HG02678 (cell line): ENCODE data around the gene CYP4F3.
"Not testable (repeated sequence)": the region's sequence is repeated elsewhere in the genome, so short reads cannot be mapped to it uniquely, and the experiment has no call there.

Experiments
- ATAC-seq: cut with Tn5 transposase; IDR thresholded peaks from one replicate; pipeline ENCODE4 v1.9.1; 2021; ENCODE audit warnings: mild to moderate bottlenecking, moderate library complexity; ENCODE audit not compliant: unreplicated experiment

CYP4F3 gene, protein sequence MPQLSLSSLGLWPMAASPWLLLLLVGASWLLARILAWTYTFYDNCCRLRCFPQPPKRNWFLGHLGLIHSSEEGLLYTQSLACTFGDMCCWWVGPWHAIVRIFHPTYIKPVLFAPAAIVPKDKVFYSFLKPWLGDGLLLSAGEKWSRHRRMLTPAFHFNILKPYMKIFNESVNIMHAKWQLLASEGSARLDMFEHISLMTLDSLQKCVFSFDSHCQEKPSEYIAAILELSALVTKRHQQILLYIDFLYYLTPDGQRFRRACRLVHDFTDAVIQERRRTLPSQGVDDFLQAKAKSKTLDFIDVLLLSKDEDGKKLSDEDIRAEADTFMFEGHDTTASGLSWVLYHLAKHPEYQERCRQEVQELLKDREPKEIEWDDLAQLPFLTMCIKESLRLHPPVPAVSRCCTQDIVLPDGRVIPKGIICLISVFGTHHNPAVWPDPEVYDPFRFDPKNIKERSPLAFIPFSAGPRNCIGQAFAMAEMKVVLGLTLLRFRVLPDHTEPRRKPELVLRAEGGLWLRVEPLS

DNA sequence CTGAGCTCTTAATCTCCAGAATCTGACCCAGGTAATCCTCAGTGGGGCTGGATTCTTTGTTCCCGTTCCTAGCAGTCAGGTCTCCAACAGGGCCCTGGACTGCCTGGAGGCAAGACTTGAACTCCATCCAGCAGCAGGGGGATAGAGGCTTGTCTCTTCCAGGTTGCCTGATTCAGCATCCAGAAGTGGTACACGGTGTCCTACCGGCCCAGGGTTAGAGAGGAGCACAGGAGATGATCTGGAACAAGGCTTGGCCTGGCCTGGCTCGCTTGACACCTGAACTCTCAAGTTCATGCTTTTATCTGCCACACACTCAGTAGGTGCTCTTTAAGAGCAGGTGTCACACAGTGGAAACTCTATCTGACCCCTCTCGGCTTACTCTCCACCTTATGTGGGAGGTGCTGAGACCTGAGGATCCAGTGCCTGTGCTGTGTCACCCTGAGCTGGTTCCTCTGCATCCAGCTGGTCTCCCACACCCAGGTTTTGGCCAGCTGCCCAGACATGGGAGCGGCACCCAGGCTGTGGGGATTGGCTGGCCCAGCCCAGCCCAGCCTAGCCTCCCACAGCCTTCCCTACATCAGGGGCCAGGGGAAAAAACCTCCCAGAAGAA, at the start of gene CYP4F3:
Gene CYP4F3, plus strand, starts transcription at position 604 of the 610 bp plus-strand sequence. CDS start 519 bp downstream, outside the sequence.
- ATAC-seq, result no peak

DNA sequence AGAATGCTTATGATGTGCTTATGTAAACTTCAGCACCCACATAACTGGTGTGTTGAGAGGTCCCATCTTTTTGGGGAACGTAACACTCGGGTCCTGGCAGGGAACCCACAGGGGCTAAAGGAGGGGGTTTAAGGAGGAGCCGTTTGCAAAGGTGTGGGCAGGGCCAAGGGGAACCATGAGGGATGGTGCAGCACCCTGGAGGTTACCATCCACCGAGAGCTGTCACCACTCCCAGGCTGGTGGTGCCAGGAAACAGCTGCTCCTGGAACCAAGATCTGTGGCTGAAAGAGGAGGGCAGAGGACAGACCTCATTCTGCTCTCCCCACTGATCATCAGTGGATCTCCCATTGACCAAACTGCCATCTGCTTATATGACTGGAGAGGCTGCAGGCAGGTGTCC, 48.9 kb upstream of the CYP4F3 start:
- no peak for ATAC-seq

DNA sequence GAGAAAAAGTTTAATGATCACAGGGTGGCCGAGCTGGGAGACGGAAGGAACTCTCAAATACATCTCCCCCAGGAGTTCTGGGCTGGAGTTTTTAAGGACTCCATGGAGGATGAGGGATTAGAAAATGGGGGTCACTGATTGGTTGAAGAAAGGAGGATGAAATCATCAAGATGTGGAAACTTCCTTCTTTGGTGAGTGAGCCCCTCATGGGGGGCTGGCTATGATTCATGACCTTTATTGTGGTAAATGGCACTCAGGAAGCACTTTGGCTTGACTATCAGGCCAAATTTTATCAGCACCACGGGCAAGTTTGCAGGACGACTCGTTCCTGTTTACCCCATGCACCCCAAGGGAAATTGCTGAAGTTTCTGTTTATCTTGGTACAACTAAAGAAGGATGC, 48.2 kb upstream of the CYP4F3 start:
- ATAC-seq, result not testable (repeated sequence)

DNA sequence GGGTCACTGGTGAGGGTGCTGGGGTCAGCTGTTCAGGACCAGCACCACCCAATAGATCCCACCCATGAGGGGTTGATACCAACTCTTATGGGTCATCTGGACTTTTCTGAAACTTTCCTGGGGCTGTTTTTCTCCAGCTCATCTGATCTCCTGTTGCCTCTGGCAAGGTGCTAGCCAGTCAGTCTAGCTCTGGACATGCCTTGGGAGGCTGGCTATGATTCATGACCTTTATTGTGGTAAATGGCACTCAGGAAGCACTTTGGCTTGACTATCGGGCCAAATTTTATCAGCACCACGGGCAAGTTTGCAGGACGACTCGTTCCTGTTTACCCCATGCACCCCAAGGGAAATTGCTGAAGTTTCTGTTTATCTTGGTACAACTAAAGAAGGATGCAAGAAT, 46.9 kb upstream of the CYP4F3 start:
- not testable (repeated sequence) for ATAC-seq

DNA sequence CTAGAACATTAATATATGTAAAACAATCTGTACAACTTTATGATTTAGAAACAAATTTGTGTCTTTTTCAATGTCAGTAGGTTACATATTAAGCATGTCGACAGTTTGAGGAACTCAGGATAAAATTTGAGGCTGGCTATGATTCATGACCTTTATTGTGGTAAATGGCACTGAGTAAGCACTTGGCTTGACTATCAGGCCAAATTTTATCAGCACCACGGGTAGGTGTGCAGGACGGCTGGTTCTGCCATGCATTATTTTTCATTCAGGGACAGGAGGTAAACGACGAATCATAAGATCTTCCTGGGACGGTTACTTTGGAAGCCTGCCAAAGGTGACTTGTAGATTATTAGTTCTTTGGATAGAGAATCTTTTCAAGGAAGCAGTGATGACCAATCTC, 45.6 kb upstream of the CYP4F3 start:
- ATAC-seq, result no peak

DNA sequence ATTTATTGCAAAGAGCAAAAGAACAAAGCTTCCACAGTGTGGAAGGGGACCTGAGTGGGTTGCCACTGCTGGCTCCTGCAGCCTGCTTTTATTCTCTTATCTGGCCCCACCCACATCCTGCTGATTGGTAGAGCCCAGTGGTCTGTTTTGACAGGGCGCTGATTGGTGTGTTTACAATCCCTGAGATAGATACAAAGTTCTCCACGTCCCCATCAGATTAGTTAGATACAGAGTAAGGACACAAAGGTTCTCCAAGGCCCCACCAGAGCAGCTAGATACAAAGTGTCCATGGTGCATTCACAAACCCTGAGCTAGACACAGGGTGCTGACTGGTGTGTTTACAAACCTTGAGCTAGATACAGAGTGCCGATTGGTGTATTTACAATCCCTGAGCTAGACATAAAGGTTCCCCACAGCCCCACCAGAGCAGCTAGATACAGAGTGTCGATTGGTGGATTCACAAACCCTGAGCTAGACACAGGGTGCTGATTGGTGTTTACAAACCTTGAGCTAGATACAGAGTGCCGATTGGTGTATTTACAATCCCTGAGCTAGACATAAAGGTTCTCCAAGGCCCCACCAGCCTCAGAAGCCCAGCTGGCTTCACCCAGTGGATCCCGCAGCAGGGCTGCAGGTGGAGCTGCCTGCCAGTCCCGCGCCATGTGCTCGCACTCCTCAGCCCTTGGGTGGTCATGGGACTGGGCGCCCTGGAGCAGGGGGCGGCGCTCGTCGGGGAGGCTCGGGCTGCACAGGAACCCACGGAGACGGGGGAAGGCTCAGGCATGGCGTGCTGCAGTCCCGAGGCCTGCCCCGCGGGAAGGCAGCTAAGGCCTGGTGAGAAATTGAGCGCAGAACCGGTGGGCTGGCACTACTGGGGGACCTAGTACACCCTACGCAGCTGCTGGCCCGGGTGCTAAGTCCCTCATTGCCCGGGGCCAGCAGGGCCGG, 32.4 kb upstream of the CYP4F3 start:
- ATAC-seq, result not testable (repeated sequence)

DNA sequence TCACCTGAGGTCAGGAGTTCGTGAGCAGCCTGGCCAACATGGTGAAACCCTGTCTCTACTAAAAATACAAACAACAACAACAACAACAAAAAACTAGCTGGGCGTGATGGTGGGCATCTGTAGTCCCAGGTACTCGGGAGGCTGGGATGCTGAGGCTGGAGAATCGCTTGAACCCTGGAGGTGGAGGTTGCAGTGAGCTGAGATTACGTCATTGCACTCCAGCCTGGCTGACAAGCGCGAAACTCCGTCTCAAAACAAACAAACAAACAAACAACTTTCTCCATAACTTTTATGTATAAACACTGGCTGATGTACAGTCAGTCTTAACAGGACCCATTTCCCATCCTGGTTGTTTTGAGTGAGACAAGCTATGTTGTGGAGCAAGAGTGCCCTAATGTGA, 31.4 kb upstream of the CYP4F3 start:
- ATAC-seq, result no peak

DNA sequence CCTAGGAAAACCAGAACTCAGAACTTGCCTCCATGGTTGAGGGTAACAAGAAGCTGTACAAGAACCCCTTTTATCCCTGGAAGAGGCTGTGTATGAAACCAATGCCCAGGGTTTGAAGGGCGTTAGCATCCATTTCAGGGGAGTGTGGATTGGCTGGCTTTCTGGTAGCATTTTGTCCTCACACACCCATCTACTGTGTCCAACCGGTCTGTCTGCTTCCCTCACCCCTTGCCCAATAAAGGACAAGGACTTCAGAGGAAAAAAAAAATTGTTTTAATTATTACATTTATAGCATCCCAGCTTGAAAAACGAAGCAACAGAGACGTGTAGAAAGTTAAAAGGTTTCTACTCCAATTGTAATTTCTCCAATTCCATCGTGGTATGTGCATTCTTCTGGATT, 28.4 kb upstream of the CYP4F3 start:
- no peak for ATAC-seq

DNA sequence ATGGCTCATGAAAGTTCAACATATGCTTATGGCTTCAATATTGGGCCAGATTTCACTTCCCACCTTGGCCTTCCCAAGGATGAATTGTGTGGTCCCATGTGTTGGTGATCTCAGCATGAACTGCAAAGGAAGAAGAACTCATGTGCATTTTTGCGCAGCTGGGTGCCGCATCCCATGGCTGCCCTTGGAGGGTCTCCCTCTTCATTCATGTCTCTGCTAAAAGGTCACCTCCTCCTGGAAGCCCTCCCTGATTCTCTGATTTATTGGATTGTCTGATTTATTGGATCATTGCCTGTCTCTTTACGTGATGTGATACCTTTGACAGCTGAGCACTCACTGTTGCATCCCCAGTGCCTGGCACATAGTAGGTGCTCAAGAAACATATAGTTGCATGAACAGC, 27.4 kb upstream of the CYP4F3 start:
- no peak for ATAC-seq

DNA sequence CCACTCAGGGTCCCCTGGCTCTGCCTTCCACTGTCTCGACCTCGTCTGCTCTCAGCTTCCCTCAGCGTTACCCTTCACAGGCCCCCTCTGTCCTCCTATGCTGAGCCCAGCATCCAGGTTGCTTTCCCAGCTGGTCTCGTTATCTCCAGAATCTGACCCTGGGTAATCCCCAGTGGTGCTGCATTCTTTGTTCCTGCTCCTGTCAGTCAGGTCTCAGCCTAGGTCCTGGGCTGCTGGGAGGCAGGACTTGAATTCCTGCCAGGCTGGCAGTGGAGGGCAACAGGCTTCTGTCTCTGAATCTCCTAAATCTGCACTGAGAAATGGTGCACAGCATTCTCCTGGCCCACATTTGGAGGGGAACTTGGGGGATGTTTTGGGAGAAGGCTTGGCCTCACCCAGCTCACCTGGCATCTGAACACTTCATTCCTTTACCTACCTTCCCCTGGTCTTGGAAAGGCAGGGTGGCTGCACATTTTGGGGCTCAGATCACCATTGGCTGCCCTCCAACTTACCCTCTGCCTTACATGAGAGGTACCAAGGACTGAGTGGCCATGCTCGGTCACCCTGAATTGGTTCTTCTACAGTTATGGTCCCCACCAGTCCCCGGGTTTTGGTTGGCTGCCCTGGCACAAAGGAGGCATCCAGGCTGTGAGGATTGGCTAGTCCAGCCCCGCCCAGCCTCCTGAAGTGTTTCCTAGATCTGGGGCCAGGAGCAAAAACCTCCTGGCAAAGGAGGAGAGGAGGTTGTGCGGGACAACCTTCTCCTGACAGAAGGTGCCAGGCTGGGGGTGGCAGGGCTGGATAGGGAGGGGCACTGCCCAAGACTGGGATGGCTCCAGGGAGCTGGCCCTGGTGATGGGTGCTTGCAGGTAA, 26.0 kb upstream of the CYP4F3 start, which contains the start of gene CYP4F8:
Gene CYP4F8, plus strand, starts transcription at position 712 of the 873 bp plus-strand sequence. CDS start 399 bp downstream, outside the sequence.
- ATAC-seq, result no peak

DNA sequence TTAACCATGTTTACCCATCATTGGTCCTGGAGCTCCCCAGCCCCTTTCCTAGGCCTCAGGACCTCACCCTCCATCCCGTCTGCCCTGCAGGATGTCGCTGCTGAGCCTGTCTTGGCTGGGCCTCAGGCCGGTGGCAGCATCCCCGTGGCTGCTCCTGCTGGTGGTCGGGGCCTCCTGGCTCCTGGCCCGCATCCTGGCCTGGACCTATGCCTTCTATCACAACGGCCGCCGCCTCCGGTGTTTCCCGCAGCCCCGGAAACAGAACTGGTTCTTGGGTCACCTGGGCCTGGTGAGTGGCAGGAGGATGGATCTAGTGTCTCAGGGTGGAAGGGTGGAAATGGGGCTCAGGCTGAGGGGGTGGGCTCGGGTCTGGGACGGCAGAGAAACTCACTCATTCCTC, 25.2 kb upstream of the CYP4F3 start:
- no peak for ATAC-seq

DNA sequence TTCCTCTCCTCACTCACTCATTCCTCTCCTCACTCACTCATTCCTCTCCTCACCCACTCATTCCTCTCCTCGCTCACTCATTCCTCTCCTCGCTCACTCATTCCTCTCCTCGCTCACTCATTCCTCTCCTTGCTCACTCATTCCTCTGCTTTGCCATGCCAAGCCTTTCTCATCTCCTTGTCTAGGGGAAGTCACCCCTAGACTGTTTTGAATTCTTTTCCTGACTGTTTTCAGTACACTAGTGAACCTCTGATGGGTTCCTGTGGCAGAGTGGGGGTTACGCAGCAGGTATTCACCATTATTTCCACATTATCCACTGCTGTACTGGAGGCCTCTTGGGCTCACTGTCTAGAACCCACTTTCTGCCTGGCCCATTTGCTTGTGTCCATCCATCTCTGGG, 24.5 kb upstream of the CYP4F3 start:
- ATAC-seq, result no peak

DNA sequence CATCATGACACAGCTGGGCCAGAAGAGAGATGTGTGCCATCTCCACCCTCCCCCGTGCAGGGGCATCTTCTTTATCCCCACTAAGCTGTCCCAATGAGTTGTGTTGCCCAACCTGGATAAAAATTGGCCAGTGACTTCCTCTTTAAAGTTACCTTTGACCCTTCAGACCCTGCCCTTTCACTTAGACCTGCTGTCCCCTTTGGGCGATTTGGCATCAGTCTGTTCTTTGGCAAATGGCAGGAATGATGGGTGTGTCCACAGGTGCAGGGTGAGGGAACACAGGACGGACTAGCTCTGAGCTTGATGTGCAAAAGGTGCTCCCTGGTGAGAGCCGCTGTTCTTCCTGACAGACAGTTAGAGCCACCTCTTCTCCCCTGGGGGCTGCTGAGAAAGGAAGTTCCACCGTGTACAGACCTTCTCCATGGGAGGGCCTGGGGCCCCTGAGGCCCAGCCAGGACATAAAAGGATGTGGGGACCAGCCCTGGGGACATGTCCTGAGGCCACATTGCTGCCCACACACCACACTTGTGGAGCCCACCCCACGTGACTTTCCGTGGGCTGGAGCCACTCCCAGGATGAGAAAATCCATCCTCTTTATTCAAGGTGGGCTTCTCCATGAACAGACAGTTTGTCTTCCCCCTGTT, 23.9 kb upstream of the CYP4F3 start:
- ATAC-seq, result no peak

DNA sequence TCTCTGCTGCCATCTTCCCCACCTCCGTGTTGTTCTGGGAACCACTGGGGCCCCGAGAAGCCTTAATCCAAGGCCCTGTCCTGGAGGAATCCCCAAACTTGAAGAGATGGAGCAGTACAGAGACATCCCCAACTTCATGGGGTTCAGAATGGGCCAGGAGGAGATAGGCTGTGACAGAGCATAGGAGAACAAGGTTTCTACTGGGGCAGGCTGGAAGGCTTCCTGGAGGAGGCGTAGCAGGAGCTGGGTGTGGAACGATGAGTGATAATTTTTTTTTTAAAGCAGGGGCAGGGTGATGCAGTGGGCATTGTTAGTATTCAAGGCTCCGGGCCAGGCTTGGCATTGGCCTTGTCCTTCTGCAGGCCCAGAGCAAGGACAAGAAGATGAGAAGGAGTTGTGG, 22.4 kb upstream of the CYP4F3 start:
- no peak for ATAC-seq

DNA sequence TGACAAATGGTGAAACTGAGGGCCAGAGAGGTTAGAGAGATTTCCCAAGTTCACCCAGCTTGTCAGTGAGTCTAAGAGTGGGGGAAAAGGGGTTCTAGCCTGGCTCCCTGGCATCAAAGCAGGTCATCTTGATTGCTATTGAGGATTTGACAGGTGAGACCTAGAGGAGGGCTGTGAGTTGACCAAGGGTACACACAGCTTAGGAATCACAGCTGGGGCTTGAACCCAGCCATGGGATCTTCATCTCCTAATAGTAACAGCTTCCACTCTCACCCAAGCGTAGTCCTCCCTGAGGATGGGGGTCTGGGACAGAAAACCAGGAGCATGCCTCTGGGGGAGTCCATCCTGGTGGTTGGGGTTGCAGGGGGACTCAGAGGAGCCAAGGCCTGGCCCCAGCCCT, 18.9 kb upstream of the CYP4F3 start:
- ATAC-seq, result no peak

DNA sequence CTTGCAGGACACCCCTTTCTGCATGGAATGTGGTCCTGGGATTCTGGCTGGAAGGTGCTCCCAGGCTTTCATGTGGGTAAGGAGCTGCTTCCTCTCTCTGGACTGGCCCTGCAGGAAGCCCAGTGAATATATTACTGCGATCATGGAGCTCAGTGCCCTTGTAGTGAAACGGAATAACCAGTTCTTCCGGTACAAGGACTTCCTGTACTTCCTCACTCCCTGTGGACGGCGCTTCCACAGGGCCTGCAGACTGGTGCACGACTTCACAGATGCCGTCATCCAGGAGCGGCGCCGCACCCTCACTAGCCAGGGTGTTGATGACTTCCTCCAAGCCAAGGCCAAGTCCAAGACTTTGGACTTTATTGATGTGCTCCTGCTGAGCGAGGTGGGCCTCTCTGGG, 17.7 kb upstream of the CYP4F3 start:
- no peak for ATAC-seq

DNA sequence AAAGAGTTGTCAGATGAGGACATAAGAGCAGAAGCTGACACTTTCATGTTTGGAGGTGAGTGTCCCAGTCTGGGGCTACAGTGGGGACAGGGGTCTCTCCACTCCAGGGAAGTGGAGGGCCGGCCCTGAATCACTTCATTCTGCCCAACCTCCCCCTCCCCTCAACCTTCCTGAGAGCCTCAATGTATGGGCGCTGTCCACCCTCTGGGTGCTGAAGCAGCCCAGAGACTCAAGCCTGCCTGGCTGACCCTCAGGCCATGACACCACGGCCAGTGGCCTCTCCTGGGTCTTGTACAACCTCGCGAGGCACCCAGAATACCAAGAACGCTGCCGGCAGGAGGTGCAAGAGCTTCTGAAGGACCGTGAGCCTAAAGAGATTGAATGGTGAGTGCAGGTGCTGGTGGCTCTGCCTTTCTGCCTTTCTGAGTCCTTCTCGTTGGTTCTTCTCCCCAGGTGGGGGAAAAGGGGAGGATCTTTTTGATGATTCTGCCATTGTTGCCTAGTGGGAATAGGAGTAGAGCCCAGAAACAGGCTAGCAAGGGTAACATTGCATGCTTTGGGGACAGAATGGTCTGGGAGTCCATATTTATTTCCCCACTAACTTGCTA, 16.9 kb upstream of the CYP4F3 start:
- ATAC-seq, result no peak

DNA sequence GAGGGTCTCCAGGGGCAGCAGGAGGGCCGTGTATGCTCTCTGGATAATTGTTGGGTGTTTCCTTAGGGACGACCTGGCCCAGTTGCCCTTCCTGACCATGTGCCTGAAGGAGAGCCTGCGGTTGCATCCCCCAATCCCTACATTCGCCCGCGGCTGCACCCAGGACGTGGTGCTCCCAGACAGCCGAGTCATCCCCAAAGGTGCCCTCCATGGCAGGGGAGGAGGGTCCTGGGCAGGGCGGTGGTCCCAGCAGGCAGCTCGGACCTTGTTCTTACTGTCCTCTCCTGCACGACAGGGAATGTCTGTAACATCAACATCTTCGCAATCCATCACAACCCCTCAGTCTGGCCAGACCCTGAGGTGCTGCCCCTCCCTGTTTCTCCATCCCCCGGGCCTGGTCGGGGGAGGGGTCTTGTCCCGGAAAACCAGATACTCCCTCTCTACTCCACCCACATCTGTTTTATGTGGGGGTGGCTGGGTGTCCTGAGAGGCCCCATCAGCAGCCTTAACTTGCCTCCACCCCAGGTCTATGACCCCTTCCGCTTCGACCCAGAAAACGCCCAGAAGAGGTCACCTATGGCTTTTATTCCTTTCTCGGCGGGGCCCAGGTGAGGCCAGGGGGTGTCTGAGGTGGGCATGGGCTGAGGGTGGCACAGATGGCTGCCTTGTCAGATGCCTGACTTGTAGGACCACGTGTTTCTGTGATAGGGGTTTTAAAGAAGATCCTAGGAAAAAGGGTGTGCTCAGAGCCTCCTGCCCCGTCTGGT, 12.3 kb upstream of the CYP4F3 start:
- ATAC-seq, result no peak
